ENCODE data around the gene TRA2A. TPM values are rescaled to one million over a fixed set of nuclear protein-coding genes. Genes with fewer than 3 reads are reported as not detected.
A peak's percentile ranks its signal among the peaks of the same experiment; 100 is the strongest.

Gene TRA2A
- total and polyA plus RNA-seq, 9 of the 15 experiments (the other 6 are each of a cell fraction or from before 2014, with no cell fraction given): 22.7 to 210 (median 73.9) TPM

GRCh38 chr7:23482686-23483085, 49.1 kb downstream of the TRA2A start (continued):
- TF ChIP-seq C11orf30 (IDR thresholded peaks at IDR 0.05; ENCODE audit: low read depth) (peak; percentile 49; the same call in 1 of the 2 replicates), MXD1 (CRISPR knock-in tag; IDR thresholded peaks at IDR 0.05; ENCODE audit: borderline replicate concordance, poor library complexity, severe bottlenecking) (no peak), ZNF740 (CRISPR knock-in tag; IDR thresholded peaks at IDR 0.05) (no peak), ZNF740 (tag; IDR thresholded peaks at IDR 0.05) (no peak), CHCHD3 (CRISPR knock-in tag; IDR thresholded peaks at IDR 0.05) (no peak), HDAC1 (IDR thresholded peaks at IDR 0.05) (no peak), KHSRP (IDR thresholded peaks at IDR 0.05) (no peak), GMEB1 (CRISPR knock-in tag; IDR thresholded peaks at IDR 0.05) (no peak), NR1H2 (CRISPR knock-in tag; IDR thresholded peaks at IDR 0.05) (no peak)

Data from K562 (cell line).